Activated CD4-positive, alpha-beta T cell treated with anti-CD3 and anti-CD28 coated beads, Interleukin-2, amount 50 U/mL, for 1 hour (primary cell): ENCODE results near the gene PCYOX1L.

Experiments used
- DNase-seq: peaks from one replicate; pipeline ENCODE4 v3.0.0-alpha.2; 2020

The PCYOX1L gene

GRCh38 chr5:149357370-149358293, at the start of gene PCYOX1L:
PCYOX1L (plus strand) TSS chr5:149358046; CDS start chr5:149358069, 23 bp downstream.
- peak; percentile 98 for DNase-seq

DNA sequence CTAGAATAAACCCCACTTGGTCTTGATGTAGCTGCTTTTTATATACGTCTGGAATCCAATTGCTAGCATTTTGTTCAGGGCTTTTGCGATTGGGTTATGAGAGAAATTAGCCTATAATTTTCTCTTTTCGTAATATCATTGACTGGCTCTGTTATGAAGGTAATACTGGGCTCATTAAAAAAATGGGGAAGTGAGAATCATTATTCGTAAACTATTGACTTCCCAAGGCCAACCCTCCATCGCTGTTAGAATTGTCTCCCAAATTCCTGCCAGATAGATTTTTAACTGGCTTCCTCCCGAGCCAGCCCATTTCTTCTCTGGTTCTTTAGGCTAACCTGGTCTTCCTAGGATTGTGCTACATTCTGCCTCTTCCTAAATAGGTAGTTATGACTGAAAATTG, 48.5 kb upstream of the PCYOX1L start:
- DNase-seq = no peak

GRCh38 chr5:149310488-149310887, 47.4 kb upstream of the PCYOX1L start:
- no peak for DNase-seq

- no peak for DNase-seq
Measured at GRCh38 chr5:149310947-149311658, 46.7 kb upstream of the PCYOX1L start.

DNA sequence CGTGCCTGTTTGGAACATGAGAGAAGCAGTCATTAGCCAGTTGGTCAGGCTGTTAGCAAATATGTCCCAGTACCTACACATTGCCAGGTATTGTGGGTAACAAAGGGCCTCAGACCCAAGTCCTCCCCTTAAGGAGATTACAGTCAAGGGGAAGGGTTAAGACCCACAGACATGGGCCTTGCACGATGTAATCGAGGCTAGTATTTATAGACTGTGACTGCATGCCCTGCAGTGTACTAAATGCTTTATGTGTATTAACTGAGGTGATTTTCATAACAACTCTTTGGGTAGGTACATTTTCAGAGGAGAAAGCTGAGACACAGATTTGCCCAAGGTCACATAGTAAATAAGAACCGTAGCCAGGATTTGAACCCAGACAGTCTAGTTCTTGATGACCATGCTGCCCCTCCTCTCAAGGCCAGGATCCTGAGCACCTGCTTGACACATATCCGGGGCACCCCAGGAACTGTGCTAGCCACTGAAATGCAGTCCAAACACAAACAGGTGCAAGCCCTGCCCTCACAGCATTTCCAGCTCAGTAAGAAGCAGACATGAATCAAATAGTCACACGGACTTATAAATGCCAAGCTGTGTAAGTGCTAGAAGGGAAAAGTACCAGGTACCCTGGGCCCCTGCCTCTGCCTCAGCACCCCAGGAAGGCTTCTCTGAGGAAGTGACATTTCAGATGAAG, 44.5 kb upstream of the PCYOX1L start:
- DNase-seq = no peak

DNA sequence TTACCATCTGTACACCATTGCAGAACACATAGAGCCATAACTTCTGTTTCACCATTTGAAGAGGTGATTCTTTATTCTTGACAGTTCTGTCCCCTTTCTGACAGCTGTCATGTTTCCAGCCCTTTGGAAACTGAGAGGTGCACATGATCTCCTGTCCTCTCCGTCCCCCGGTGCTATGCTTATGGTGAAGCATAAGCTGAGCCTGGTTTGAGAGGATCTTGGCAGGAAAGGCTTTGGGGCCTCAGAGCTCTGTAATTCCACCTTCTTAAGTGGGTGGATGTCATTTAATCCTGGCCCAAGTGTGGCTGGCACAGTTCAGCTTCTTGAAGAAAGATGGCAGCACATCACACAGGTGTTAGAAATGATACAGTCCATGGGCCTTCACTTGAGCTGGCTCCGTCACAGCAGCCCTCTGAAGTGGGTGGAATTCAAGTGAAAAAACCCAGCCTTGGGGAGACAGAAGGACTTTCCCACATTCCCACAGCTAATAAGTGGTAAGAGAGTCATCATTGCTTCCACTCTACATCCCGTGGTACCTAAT, 43.2 kb upstream of the PCYOX1L start:
- DNase-seq = no peak

DNA sequence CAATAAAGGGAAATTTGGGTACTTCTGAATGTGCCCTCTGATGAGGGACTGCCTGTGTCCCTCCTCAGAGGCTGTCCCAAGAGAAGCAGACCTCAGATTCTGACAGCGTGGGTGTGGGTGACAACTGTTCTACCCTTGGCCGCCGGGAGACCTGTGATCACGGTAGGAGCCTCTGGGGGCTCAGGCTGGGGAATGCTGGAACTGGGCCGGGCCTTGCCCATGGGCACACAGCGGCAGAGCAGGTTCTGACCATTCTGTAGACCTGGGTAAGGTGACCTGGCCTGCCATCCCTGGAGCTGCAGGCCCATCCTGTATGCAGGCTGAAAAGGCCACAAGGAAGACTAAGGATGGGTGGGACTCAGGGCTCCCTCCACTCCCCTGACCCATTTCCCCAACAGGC, 42.1 kb upstream of the PCYOX1L start:
- no peak for DNase-seq

GRCh38 chr5:149317281-149318048, 40.4 kb upstream of the PCYOX1L start:
- DNase-seq = peak; percentile 42

- no peak for DNase-seq
Measured at GRCh38 chr5:149319174-149319573, 38.7 kb upstream of the PCYOX1L start.

- no peak for DNase-seq
Measured at GRCh38 chr5:149320791-149321330, 37.0 kb upstream of the PCYOX1L start.

- no peak for DNase-seq
Measured at GRCh38 chr5:149322518-149322917, 35.3 kb upstream of the PCYOX1L start.

- DNase-seq = no peak
Measured at GRCh38 chr5:149323210-149323609, 34.6 kb upstream of the PCYOX1L start.

DNA sequence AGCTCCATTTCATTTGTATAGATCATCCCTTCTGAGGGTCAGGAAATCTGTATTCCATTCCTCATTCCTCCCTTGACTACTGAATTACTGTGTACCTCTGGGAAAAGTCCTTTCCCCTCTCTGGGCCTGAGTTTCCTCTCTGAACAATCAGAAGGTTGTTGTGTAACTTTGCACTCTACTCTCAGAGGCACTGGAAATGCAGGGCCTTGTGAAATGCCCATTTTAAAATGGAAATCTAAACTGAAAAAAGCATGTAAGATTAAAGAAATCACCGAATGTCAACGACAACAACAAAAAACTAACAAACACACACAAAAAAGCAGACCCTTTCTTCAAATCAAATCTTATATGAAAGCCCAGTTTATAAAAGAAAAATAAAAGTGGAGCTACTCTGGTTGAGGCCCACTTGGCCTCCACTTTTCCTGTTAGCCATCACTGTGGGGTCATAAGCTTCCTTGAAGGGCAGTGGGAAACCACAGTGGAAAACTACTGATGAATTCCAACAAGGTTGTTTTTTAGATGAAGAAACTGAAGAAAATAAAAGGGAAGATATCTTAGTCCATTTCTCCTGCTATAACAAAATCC, 34.1 kb upstream of the PCYOX1L start:
- DNase-seq = no peak

DNA sequence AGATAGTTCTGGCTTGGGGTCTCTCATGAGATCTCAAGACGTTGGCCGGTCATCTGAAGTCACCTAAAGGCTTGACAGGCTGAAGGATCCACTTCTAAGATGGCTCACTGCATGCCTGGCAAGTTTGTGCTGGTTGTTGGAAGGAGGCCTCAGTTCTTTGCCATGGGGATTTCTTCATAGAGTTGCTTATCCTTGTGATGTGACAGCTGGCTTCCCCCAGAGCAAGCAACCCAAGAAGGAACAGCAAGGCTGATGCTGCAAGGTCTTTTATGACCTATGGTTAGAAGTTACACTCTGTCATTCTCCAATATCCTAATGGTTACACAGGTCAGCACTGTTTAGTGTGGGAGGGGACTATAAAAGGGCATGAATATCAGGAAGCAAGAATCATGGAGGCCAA, 33.2 kb upstream of the PCYOX1L start:
- DNase-seq = no peak

DNA sequence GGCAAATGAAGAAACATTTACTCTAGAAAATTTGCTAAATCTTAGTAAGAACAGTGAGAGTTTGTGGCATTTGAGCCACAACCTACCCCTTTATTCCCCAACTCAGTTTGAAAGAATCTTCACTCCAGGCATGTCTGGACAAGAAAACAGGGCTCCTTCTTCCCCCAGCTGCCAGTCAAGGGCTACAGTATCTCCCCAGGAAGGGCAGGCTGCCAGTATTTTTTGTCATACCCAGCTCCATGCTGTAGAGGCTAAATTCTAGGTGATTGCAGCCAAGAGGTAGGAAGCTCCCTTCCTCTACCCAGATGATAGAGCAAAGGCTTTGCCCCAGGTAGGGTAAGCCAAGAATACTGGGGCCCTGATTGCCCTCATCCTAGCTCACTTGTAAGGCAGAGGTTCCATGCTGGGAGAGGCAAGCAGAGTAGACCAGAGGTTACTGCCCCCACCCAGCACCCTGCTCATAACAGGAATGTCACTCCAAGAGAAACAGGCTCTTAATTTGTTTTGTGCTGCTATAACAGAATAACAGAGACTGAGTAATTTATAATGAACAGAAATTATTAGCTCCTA, 32.6 kb upstream of the PCYOX1L start:
- no peak for DNase-seq

GRCh38 chr5:149325894-149326293, 32.0 kb upstream of the PCYOX1L start:
- DNase-seq = no peak

DNA sequence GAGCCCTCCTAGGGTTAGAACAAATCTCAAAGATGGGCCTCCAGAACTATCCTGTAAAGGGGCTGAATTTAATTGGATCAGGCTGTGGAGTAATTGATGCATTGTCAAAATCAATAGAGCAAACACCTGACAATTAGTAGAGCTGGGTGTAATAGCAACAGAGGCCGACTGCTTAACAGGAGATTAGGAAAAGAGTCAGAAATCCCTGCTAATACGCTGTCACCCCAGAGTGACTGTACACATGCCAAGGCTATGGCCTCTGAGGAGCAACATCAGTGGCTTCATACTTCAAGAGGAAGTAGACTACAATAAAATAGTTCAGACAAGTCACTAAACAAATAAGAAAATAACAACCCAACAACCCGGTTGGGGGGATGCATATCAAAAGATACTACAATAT, 31.2 kb upstream of the PCYOX1L start:
- DNase-seq = no peak

- DNase-seq = no peak
Measured at GRCh38 chr5:149328177-149328576, 29.7 kb upstream of the PCYOX1L start.

GRCh38 chr5:149333711-149334443, 24.0 kb upstream of the PCYOX1L start:
- no peak for DNase-seq

- no peak for DNase-seq
Measured at GRCh38 chr5:149337736-149338135, 20.1 kb upstream of the PCYOX1L start.

DNA sequence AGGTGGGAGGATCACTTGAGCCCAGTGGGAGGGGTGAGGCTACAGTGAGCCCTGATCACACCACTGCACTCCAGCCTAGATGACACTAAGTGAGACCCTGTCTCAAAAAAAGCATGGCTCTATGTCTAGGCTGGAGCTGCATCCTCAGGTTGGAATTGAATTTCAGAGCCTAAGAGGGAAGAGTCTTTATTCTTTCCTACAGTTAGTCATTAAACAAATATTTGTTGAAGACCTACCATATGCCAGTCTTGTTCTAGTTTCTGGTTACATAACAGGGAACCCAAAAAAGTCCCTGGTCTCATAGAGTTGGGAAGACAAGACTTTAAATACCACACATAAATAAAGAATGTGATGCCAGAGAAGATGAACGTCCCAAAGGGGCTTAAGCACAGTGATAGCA, 19.5 kb upstream of the PCYOX1L start:
- DNase-seq = no peak
